ENCODE measurements around the gene SHOX.

GRCh38 chrX:666762-667720, 36.5 kb downstream of the SHOX start:
- TF ChIP-seq CTCF (IDR thresholded peaks at IDR 0.05) (no peak), YY1 (IDR thresholded peaks at IDR 0.05; ENCODE audit: low read depth) (no peak), MAX (IDR thresholded peaks at IDR 0.05; ENCODE audit: low read depth) (no peak), EZH2phosphoT487 (IDR thresholded peaks at IDR 0.05; ENCODE audit: borderline replicate concordance, low read depth) (no peak), RFX5 (IDR thresholded peaks at IDR 0.05; ENCODE audit: low read length) (no peak), TCF12 (IDR thresholded peaks at IDR 0.05) (no peak), POLR2AphosphoS5 (IDR thresholded peaks at IDR 0.05; ENCODE audit: low read depth, low read length) (no peak), GABPA (IDR thresholded peaks at IDR 0.05; ENCODE audit: low read depth) (no peak), NFIC (IDR thresholded peaks at IDR 0.05; ENCODE audit: borderline replicate concordance) (no peak), REST (IDR thresholded peaks at IDR 0.05; ENCODE audit: low read depth, low read length) (no peak), FOXM1 (IDR thresholded peaks at IDR 0.05; ENCODE audit: low read depth) (no peak), TAF1 (IDR thresholded peaks at IDR 0.05; ENCODE audit: borderline replicate concordance, low read depth, low read length) (no peak)

Measured in SK-N-SH (cell line).